IPS-15b (cell line): ENCODE data around the gene ROCK2.

ENCODE experiments used
- H3K27me3 ChIP-seq: one replicate; pipeline ENCODE4 v1.6.1; 2013; ENCODE audit warnings: low read length; ENCODE audit not compliant: control insufficient read depth, insufficient read depth
- H3K36me3 ChIP-seq: one replicate; pipeline ENCODE4 v1.6.1; 2013; ENCODE audit warnings: low read length; ENCODE audit not compliant: control insufficient read depth, insufficient read depth
- H3K4me1 ChIP-seq: one replicate; pipeline ENCODE4 v1.6.1; 2013; ENCODE audit warnings: mild to moderate bottlenecking, low read length; ENCODE audit not compliant: control insufficient read depth, insufficient read depth
- H3K4me3 ChIP-seq: one replicate; pipeline ENCODE4 v1.5.1; 2013; ENCODE audit warnings: low read depth, low read length
- H3K9ac ChIP-seq: one replicate; pipeline ENCODE4 v1.6.1; 2013; ENCODE audit warnings: low read depth, mild to moderate bottlenecking, low read length
- H3K9me3 ChIP-seq: one replicate; pipeline ENCODE4 v1.6.1; 2013; ENCODE audit warnings: mild to moderate bottlenecking, low read length; ENCODE audit not compliant: control insufficient read depth, insufficient read depth

ROCK2 gene

DNA sequence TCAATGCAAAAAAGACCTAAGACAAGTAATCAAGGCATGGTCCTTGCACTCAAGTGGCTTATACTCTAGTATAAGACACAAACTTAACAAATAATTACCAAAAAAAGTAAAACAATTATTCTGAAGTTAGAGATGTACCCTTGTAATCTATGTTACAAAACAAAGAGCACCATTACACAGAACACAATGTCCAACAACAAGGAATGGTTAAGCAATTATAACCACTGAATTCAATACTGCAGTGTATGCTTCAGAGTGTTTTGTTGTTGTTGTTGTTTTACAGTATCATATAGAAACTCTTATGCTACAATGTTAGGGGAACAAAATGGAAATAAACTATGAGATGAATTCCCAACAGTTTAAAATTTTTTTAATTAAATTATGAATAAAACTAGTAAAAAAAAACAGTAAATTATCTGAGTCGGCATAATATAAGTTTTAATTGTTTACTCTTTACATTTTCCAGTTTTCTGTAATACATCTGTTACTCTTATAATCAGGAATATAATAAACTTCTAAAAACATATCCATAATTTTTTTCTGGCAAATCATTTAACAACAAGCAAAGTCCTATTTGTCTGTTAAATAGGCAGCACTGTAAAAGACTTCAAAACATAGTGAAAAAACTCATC is 29.2 kb downstream of the ROCK2 start:
- H3K4me3 ChIP-seq: no peak overlapping the region
- no peaks in the 10 kb centered on the region for H3K9me3 ChIP-seq
- H3K4me1 ChIP-seq: no peaks in the 10 kb centered on the region
- H3K27me3 ChIP-seq: no peaks in the 10 kb centered on the region
- no peak overlapping the region for H3K9ac ChIP-seq
- no peaks in the 10 kb centered on the region for H3K36me3 ChIP-seq

DNA sequence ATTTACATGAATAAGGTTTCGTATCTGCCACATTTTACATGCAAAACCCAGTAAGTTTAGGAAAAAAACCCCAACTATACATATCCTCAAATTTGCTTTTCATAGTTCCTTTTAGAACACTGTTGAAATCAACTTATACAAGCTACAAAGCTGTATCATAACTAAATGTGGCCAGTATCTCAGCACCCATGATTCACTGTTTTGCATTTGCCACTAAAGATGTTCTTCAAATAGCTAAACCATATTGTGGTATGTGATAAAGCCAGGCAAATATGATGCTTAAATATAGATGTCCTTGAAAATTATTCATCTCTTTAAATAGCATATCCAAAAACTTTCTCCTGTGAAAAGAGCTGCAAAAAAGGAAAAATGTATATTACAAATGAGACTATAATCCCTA is 29.9 kb downstream of the ROCK2 start:
- Histone ChIP-seq H3K4me1 (no peaks in the 10 kb centered on the region), H3K9me3 (no peaks in the 10 kb centered on the region), H3K27me3 (no peaks in the 10 kb centered on the region), H3K4me3 (no peak overlapping the region), H3K9ac (no peak overlapping the region), H3K36me3 (no peaks in the 10 kb centered on the region)

DNA sequence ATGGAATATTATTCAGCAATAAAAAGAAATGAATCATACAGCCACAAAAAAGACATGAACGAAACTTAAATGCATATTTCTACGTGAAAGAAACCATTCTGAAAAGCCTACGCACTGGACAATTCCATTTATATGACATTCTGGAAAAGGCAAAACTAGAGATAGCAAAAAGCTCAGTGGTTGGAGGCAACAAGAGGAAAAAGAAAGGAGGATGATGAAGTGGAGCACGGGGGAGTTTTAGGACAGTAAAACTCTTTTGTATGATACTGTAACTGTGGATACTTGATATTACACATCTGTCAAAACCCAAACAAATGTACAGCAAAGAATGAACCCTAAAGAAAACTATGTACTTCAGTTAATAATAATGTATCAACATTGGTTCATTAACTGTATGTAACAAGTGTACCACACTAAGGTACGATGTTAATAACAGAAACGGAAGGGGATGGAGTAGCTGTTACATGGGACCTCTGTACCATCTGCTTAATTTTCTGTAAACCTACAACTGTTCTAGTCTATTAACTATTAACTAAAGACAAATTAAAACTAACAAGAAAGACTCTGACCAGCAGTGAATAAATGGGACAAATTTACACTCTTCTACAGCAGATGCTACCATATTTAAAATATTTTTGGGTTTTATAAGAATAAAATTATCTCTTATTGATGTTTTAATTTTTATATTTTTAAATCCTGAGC is 31.5 kb downstream of the ROCK2 start:
- Histone ChIP-seq H3K27me3 (no peaks in the 10 kb centered on the region), H3K4me3 (no peak overlapping the region), H3K4me1 (no peaks in the 10 kb centered on the region), H3K9ac (no peak overlapping the region), H3K9me3 (no peaks in the 10 kb centered on the region), H3K36me3 (no peaks in the 10 kb centered on the region)

DNA sequence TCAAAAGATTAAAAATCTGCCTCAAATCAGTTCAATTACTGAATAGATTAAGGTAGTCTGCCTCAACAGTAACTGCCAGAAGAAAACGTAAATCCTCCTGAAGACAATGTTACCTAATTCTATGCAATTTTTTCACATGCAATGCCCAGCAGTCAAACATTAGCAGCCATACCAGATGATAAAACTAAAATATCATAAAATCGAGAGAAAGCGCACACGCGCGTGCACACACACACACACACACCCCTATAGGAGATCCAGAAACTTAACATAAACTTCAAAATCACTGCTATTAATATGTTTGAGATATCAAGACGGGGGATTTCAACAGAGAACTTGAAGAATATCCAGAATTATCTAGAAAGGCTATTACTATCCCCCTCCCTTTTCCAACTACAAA is 32.9 kb downstream of the ROCK2 start:
- H3K9ac ChIP-seq: no peak overlapping the region
- no peaks in the 10 kb centered on the region for H3K27me3 ChIP-seq
- no peaks in the 10 kb centered on the region for H3K36me3 ChIP-seq
- no peaks in the 10 kb centered on the region for H3K9me3 ChIP-seq
- H3K4me1 ChIP-seq: no peaks in the 10 kb centered on the region
- H3K4me3 ChIP-seq: no peak overlapping the region

DNA sequence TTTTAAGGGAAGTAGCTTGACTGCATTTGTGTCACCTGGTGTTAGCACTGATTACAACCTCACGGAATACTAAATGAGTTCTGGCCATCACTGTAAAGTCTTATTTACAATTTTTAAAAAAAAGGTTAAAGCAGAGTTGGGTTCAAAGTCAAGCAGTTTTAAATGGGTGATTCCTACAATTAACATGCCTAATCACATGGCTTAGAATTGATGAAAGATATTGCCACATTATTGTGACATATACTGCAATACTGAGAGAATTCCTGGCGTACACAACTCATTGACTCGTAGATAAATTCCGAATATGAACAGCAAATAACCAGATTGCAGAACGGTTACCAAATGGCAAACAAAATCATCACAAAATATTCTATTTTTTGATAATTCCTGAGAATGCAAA is 34.2 kb downstream of the ROCK2 start:
- Histone ChIP-seq H3K9me3 (no peaks in the 10 kb centered on the region), H3K27me3 (no peaks in the 10 kb centered on the region)

DNA sequence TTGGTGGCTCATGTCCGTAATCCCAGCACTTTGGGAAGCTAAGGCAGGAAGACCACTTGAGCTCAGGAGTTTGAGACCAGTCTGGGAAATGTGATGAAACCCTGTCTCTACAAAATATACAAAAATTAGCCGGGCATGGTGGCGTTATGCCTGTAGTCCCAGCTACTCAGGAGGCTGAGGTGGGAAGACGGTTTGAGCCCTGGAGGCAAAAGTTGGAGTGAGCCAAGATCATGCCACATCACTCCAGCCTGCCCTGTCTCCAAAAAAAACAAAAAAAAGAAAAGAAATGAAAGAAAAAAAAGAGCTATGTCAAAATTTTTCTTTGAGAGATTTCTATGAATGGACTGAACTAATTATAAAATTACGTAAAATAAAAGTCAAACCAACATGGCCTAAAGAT is 34.7 kb downstream of the ROCK2 start:
- H3K9ac ChIP-seq: no peak overlapping the region

More for the DNA sequence above, 34.2 kb downstream of the ROCK2 start:
- Histone ChIP-seq H3K4me3 (no peak overlapping the region), H3K9ac (no peak overlapping the region), H3K4me1 (no peaks in the 10 kb centered on the region), H3K36me3 (no peaks in the 10 kb centered on the region)

DNA sequence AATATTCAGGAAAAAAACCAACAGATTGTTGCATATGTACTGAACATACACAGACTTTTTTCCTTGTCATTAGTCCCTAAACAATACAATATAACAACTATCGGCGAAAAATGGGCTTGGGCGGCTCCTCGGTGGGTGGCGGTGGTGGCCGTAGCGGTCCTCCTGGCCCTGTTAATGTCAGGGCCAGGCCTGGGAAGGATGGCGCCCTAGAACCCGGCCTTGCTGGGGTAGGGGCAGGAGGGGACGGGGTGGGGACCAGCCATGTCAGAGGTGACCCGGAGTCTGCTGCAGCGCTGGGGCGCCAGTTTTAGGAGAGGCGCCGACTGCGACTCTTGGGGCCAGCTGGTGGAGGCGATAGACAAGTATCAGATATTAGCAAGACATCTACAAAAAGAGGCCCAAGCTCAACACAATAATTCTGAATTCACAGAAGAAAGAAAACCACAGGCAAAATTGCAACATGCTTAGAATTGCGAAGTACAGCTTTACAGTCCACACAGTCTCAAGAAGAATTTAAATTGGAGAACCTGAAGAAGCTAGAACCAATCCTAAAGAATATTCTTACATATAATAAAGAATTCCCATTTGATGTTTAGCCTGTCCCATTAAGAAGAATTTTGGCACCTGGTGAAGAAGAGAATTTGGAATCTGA is 36.5 kb downstream of the ROCK2 start:
- Histone ChIP-seq H3K27me3 (no peaks in the 10 kb centered on the region), H3K36me3 (no peaks in the 10 kb centered on the region), H3K4me3 (no peak overlapping the region), H3K9ac (no peak overlapping the region), H3K4me1 (no peaks in the 10 kb centered on the region), H3K9me3 (no peaks in the 10 kb centered on the region)

More for the DNA sequence above, 34.7 kb downstream of the ROCK2 start:
- Histone ChIP-seq H3K9me3 (no peaks in the 10 kb centered on the region), H3K27me3 (no peaks in the 10 kb centered on the region), H3K4me3 (no peak overlapping the region), H3K4me1 (no peaks in the 10 kb centered on the region), H3K36me3 (no peaks in the 10 kb centered on the region)

DNA sequence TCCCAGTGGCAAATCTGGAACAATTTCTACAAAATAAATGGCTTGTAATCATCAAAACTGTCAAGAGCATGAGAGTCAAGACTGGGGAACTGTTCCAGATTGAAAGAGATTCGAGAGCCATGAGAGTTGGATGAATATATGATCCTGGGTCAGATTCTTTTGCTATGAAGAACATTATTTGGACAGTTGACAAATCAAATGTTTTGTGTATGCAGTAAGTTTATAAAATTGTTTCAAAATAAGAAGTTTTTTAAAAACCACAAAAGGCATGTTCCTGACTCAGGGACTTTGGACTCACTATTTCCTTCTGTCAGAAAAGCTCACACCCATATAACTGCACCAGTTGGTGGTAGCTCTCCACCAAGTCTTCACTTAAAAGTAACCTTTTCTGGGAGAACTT is 38.5 kb downstream of the ROCK2 start:
- Histone ChIP-seq H3K9ac (no peak overlapping the region), H3K27me3 (no peaks in the 10 kb centered on the region), H3K4me1 (no peaks in the 10 kb centered on the region), H3K36me3 (no peaks in the 10 kb centered on the region), H3K4me3 (no peak overlapping the region), H3K9me3 (no peaks in the 10 kb centered on the region)

DNA sequence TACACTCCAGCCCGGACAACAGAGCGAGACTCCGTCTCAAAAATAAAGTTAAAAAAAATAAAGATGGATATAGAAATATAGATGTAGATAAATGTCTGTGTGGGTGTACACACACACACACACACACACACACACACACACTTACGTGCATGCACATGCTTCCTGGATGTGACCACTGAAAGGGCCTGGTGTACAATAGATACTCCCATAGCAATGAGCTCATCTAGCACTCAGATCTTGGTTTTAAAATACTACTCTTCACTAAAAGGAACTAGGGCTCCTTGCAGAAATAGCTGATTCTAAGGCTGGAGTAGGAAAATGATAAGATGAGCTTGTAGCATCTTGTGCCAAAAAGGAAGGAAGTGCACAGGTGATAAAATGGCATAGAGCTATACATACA is 39.1 kb downstream of the ROCK2 start:
- Histone ChIP-seq H3K4me1 (no peaks in the 10 kb centered on the region), H3K9ac (no peak overlapping the region), H3K4me3 (no peak overlapping the region), H3K27me3 (no peaks in the 10 kb centered on the region), H3K9me3 (no peaks in the 10 kb centered on the region), H3K36me3 (no peaks in the 10 kb centered on the region)

DNA sequence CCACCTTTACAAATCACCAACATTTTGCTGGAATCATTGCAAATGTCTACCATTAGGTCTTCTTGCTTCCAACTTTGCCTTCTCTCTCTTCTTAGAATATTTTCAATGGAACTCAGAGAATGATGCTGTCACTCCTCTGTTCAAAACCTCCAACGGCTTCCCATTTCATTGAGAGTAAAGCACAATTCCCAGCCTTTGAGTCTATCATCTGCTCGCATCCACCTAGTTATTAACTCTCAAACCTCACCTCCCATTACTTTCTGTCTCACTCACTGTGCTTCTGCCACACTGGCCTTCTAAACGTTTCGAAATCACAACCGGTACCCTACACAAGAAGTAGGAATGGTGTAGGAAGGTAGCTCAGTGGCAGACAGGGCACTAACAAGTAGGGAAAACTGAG is 40.0 kb downstream of the ROCK2 start:
- no peaks in the 10 kb centered on the region for H3K9me3 ChIP-seq
- no peaks in the 10 kb centered on the region for H3K36me3 ChIP-seq
- H3K27me3 ChIP-seq: no peaks in the 10 kb centered on the region
- H3K9ac ChIP-seq: no peak overlapping the region
- no peak overlapping the region for H3K4me3 ChIP-seq
- H3K4me1 ChIP-seq: no peaks in the 10 kb centered on the region

DNA sequence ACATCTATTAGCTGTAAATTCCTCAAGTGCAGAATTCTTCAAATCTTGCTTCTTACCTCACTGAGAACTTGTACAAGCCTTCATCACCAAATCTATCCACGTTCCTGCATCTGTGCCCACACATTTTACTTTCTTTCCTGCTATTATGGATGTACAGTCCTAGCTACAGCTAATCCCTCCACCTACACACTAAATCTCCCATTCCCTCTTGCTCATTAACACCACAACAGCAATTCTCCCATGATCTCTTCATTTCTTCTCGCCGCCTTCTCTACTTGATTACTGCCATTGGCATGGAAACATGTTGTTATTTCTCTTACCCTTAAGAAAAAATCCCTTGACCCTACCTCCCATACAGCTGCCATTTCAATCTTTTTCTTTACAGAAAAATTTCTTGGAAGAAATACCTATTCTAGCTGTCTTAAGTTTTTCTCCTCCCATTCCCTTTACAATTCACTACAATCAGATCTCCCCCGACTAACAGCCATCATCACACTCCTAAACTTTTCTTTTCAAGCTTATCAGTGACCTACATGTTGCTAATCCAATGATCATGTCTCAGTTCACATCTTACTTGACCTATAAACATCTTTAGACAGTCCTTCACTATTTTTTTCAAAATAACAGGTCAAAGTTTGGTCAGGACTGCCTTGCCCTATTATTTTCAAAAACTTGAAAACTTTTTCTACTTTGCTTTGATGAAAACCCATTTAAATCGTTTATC is 41.0 kb downstream of the ROCK2 start:
- H3K9me3 ChIP-seq: no peaks in the 10 kb centered on the region
- no peak overlapping the region for H3K9ac ChIP-seq
- no peaks in the 10 kb centered on the region for H3K36me3 ChIP-seq
- no peak overlapping the region for H3K4me3 ChIP-seq
- no peaks in the 10 kb centered on the region for H3K4me1 ChIP-seq
- H3K27me3 ChIP-seq: no peaks in the 10 kb centered on the region
